ENCODE results near the gene ZNRD2. TPM values are rescaled to one million over a fixed set of nuclear protein-coding genes. Genes with fewer than 3 reads are reported as not detected.

Gene ZNRD2
- total RNA-seq, 2 experiments from 2014 or later, result 54.3 to 54.7 TPM

DNA sequence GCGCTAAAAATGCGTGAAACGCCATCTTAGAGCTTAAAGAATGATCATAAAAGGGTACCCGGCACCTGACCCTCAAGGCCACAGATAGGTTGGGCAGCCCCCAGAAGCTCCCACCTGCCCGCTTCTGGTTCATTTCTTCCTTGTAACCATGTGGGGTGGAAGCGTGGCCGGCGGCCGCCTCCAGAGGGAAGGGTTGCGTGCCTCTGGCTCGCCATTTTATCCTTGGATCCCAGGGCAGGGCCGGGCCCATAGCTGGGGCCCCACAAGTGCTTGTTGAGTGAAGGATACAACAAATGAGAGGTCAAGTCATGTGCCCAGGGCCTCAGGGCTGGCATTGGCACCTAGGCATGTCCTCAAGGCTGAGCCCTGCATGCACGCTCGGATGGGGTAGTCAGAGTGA, 51.2 kb downstream of the ZNRD2 start:
- ATAC-seq (no peak), DNase-seq (no peak)
- Mint-ChIP-seq H3K9me3 (no peaks in the 10 kb centered on the region), H3K4me1 (ENCODE audit: low read depth) (peaks cover 21% of the 10 kb centered on the region), H3K27ac (no peak overlapping the region), H3K4me3 (no peak overlapping the region), H3K36me3 (ENCODE audit: low read depth) (peaks cover 42% of the 10 kb centered on the region), H3K27me3 (no peaks in the 10 kb centered on the region)
- CTCF ChIA-PET, result no interaction called here
- intact Hi-C loops (cut with micrococcal nuclease), result no loop called here
- POLR2A ChIA-PET, result interaction anchor here (1.5 kb wide), 1 partner anchor 18 kb away, joined by 3 read pairs; no protein-coding TSS in a partner anchor
- TF ChIP-seq, protein P1, sequence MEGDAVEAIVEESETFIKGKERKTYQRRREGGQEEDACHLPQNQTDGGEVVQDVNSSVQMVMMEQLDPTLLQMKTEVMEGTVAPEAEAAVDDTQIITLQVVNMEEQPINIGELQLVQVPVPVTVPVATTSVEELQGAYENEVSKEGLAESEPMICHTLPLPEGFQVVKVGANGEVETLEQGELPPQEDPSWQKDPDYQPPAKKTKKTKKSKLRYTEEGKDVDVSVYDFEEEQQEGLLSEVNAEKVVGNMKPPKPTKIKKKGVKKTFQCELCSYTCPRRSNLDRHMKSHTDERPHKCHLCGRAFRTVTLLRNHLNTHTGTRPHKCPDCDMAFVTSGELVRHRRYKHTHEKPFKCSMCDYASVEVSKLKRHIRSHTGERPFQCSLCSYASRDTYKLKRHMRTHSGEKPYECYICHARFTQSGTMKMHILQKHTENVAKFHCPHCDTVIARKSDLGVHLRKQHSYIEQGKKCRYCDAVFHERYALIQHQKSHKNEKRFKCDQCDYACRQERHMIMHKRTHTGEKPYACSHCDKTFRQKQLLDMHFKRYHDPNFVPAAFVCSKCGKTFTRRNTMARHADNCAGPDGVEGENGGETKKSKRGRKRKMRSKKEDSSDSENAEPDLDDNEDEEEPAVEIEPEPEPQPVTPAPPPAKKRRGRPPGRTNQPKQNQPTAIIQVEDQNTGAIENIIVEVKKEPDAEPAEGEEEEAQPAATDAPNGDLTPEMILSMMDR (IDR thresholded peaks at IDR 0.05), result no peak

Other genes with a start within 250 kb of the ZNRD2 start
- 10 to 100 TPM; 50.3 to 61.5 TPM for gene DPF2, start 236.6 kb upstream of the ZNRD2 start, total RNA-seq
- 1 to 10 TPM in 1 of 2 experiments, under 1 TPM in 1; 0.65 to 1.4 TPM for gene TIGD3, start 215.7 kb upstream of the ZNRD2 start, total RNA-seq
- gene SLC25A45, start 187.8 kb upstream of the ZNRD2 start, total RNA-seq, result 10 to 100 TPM; 12.8 to 14.4 TPM
- 10 to 100 TPM; 26.8 to 33.3 TPM for gene FRMD8, start 183.8 kb upstream of the ZNRD2 start, total RNA-seq
- gene NEAT1, start 147.7 kb upstream of the ZNRD2 start, total RNA-seq, result 100 to 1,000 TPM; 313 to 358 TPM
- gene MALAT1, start 71.4 kb upstream of the ZNRD2 start, total RNA-seq, result 1,000 to 10,000 TPM; 3,856 to 3,869 TPM
- 10 to 100 TPM; 71.5 to 76.8 TPM for gene SCYL1, start 45.4 kb upstream of the ZNRD2 start, total RNA-seq
- 10 to 100 TPM; 55.4 to 56.0 TPM for gene LTBP3, start 12.1 kb upstream of the ZNRD2 start, total RNA-seq
- gene FAM89B, start 2.1 kb downstream of the ZNRD2 start, total RNA-seq, result 10 to 100 TPM; 12.7 to 16.0 TPM
- 10 to 100 TPM; 94.0 to 99.4 TPM for gene EHBP1L1, start 5.6 kb downstream of the ZNRD2 start, total RNA-seq
- under 1 TPM in 1 of 2 experiments, not detected in 1; 0.77 TPM for gene KCNK7, start 25.3 kb downstream of the ZNRD2 start, total RNA-seq
- 10 to 100 TPM; 40.3 to 45.6 TPM for gene MAP3K11, start 43.7 kb downstream of the ZNRD2 start, total RNA-seq
- 10 to 100 TPM; 34.3 to 34.4 TPM for gene PCNX3, start 45.3 kb downstream of the ZNRD2 start, total RNA-seq
- gene SIPA1, start 67.6 kb downstream of the ZNRD2 start, total RNA-seq, result 100 to 1,000 TPM; 172 to 180 TPM
- 10 to 100 TPM; 65.6 to 72.5 TPM for gene RELA, start 92.4 kb downstream of the ZNRD2 start, total RNA-seq
- 10 to 100 TPM; 67.7 to 71.8 TPM for gene KAT5, start 141.8 kb downstream of the ZNRD2 start, total RNA-seq
- gene RNASEH2C, start 150.3 kb downstream of the ZNRD2 start, total RNA-seq, result 100 to 1,000 TPM; 101 to 109 TPM
- 10 to 100 TPM; 30.9 to 31.1 TPM for gene AP5B1, start 210.5 kb downstream of the ZNRD2 start, total RNA-seq
- gene OVOL1, start 216.6 kb downstream of the ZNRD2 start, total RNA-seq, result 1 to 10 TPM in 1 of 2 experiments, under 1 TPM in 1; 0.90 to 1.2 TPM

Measured in activated CD8-positive, alpha-beta T cell treated with anti-CD3 and anti-CD28 coated beads for 36 hours (primary cell).